ENCODE results near the gene TMEM182.

GRCh38 chr2:102844911-102845310, 83.1 kb downstream of the TMEM182 start:
- TF ChIP-seq POLR2A (IDR thresholded peaks at IDR 0.05) (no peak), CTCF (IDR thresholded peaks at IDR 0.05) (no peak)

Data from uterus (tissue), 2 donors.